ENCODE data around the gene CRYBA1. TPM values are rescaled to one million over a fixed set of nuclear protein-coding genes. Genes with fewer than 3 reads are reported as not detected.

CRYBA1 gene
- total RNA-seq, 4 donors from 2014 or later: not detected

DNA sequence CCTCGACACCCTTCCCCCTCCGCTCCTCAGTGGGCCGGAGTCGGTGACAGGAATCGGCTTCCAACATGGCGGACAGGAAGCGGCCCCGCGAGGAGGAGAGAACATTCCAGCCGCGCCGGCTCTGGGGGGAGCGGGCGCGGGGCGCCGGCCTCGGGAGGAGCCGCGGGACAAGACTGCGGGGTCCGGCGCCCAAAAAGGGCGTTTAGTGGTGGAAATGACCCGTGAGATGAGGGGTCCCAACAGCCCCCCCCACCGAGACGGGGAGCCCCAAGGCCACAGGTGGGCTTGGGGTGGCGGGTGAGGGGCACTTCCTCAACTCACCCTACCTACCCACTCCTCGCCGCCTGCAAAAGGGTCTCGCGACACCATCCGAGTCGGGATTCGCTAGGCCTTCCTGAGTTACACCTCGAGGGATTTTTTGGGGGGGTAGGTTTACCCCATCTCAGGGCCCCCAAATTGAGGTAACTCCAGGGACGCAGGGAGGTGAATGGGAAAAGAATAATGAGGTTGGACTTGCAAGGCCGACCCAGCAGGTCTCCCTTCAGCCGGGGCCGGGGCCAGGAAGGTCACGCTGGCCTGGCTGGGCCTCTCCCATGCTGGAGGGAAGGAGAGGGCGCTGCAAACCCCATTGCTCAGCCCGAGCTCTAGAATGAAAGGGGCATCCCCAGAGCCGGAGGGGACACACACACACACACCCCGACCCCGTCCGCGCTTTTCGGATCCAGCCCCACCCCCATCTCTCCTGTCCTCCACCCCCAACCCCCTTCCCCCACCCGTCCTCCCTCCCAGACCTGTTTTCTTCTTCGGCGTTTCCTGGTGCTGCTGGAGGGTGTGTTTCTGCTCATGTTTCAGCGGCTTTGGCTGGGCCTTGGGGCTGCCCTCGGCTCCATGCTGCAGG is 46.6 kb downstream of the CRYBA1 start:
- intact Hi-C loops (cut with DNase I; ENCODE audit: low total_unique reads): loop anchor here (10.0 kb wide), 1 partner anchor 148 kb away; no protein-coding TSS in a partner anchor
- TF ChIP-seq, protein P1, sequence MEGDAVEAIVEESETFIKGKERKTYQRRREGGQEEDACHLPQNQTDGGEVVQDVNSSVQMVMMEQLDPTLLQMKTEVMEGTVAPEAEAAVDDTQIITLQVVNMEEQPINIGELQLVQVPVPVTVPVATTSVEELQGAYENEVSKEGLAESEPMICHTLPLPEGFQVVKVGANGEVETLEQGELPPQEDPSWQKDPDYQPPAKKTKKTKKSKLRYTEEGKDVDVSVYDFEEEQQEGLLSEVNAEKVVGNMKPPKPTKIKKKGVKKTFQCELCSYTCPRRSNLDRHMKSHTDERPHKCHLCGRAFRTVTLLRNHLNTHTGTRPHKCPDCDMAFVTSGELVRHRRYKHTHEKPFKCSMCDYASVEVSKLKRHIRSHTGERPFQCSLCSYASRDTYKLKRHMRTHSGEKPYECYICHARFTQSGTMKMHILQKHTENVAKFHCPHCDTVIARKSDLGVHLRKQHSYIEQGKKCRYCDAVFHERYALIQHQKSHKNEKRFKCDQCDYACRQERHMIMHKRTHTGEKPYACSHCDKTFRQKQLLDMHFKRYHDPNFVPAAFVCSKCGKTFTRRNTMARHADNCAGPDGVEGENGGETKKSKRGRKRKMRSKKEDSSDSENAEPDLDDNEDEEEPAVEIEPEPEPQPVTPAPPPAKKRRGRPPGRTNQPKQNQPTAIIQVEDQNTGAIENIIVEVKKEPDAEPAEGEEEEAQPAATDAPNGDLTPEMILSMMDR (IDR thresholded peaks at IDR 0.05): no peak
- TF ChIP-seq POLR2A (IDR thresholded peaks at IDR 0.05): no peak
- Histone ChIP-seq H3K4me1 (peaks cover 9 to 11% of the 10 kb centered on the region in 2 donors), H3K27ac (peak overlapping the region; percentile 92 to 96), H3K4me3 (peak overlapping the region; percentile 65 to 81), H3K36me3 (no peaks in the 10 kb centered on the region), H3K27me3 (no peaks in the 10 kb centered on the region), H3K9me3 (no peaks in the 10 kb centered on the region)
- peak; percentile 46 to 58 for DNase-seq

DNA sequence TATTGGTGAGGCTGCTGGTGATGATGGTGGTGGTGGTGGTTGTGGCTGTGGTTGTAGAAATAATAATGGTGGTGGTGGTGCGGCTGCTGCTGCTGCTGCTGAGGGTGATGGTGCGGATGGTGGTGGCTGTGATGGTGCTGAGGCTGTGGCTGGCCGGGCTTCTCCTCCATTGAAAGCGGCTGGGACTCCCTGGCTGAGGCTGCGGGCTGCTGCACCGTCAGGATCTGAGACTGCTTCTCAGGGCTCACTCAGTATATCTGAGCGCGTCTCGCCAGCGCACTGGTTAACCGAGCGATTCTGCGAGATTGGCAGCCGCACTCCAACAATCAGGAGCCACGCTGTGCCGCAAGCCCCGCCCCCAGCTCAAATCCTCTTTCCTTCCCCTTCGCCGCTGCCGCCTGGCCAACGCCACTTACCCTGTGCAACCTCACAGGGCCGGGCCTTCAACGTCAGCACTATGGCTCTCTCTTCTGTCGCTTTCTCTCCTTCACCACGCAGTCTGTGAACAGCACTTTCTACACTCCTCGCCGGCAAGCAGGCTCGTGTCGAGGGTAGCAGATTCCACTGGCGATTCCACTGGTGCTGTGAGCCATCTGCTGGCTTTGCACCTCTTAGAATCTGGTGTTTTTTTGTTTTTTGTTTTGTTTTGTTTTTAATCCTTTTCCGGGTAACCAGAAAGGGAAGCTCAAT is 47.4 kb downstream of the CRYBA1 start, which contains the start of gene NUFIP2:
Gene NUFIP2 (minus strand): TSS at position 259 of the 690 bp plus-strand sequence. CDS start 89 bp downstream, at position 170.
- Histone ChIP-seq H3K4me1 (peaks cover 9 to 11% of the 10 kb centered on the region in 2 donors), H3K27ac (peak within 1 kb of the TSS; percentile 92 to 96), H3K9me3 (no peaks in the 10 kb centered on the region), H3K27me3 (no peaks in the 10 kb centered on the region), H3K36me3 (no peaks in the 10 kb centered on the region), H3K4me3 (peak within 1 kb of the TSS; percentile 65 to 81)
- intact Hi-C loops (cut with DNase I; ENCODE audit: low total_unique reads): loop anchor here (10.0 kb wide), 1 partner anchor 149 kb away; no protein-coding TSS in a partner anchor
- peak; percentile 99 for DNase-seq
- peak; percentile 99 to 100 for TF ChIP-seq POLR2A (IDR thresholded peaks at IDR 0.05)
- TF ChIP-seq, protein P1 (IDR thresholded peaks at IDR 0.05): peak in 3 of 4 experiments; percentile 10 to 23 (median 19)

DNA sequence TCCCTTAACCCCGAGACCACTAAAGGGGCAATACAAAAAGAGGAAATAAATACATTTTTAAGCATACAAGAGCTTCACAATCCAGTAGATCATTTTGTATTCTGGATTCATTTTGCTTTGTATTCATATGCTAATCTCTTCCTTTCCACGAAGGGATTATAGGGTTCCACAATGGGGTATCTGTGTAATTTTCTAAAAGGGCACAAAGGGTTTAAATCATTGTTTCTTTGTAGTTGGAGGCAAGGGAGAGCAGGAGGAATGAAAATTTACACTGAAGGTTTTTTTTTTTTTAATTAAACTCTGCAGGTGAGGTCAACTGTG is 47.9 kb downstream of the CRYBA1 start:
- peak overlapping the region; percentile 86 to 92 for H3K27ac ChIP-seq
- TF ChIP-seq, protein P1 (IDR thresholded peaks at IDR 0.05): no peak
- TF ChIP-seq POLR2A (IDR thresholded peaks at IDR 0.05): no peak
- DNase-seq: no peak
- intact Hi-C loops (cut with DNase I; ENCODE audit: low total_unique reads): loop anchor here (10.0 kb wide), 1 partner anchor 150 kb away; no protein-coding TSS in a partner anchor
- H3K36me3 ChIP-seq: no peaks in the 10 kb centered on the region
- H3K4me3 ChIP-seq: peak overlapping the region; percentile 36 to 65
- peaks cover 9 to 11% of the 10 kb centered on the region in 2 donors for H3K4me1 ChIP-seq
- no peaks in the 10 kb centered on the region for H3K27me3 ChIP-seq
- H3K9me3 ChIP-seq: no peaks in the 10 kb centered on the region

DNA sequence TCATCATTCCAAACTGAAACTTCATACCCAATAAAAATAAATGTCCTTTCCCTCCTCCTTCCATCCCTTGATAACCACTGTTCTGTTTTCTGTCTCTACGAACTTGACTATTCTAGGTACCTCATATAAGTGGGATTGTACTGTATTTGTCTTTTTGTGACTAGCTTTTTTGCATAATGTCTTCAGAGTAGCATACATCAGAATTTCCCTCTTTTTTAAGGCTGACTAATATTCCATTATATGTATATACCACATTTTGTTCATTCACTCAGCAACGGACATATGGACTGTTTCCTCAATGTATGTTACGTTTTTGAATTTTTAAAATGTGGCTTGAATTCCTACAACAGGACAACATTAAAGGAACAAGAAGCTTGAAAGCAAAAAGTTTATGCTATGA is 48.8 kb downstream of the CRYBA1 start:
- H3K27ac ChIP-seq: no peak overlapping the region
- DNase-seq: no peak
- no peaks in the 10 kb centered on the region for H3K9me3 ChIP-seq
- no peak overlapping the region for H3K4me3 ChIP-seq
- intact Hi-C loops (cut with DNase I; ENCODE audit: low total_unique reads): loop anchor here (10.0 kb wide), 1 partner anchor 151 kb away; no protein-coding TSS in a partner anchor
- no peaks in the 10 kb centered on the region for H3K27me3 ChIP-seq
- no peaks in the 10 kb centered on the region for H3K36me3 ChIP-seq
- TF ChIP-seq, protein P1 (IDR thresholded peaks at IDR 0.05): no peak
- no peak for TF ChIP-seq POLR2A (IDR thresholded peaks at IDR 0.05)
- H3K4me1 ChIP-seq: peaks cover 5 to 6% of the 10 kb centered on the region in 2 donors
